Left hindlimb (tissue), 1 donor: ENCODE measurements around the gene C6orf62.
"Not testable (repeated sequence)": the region's sequence is repeated elsewhere in the genome, so short reads cannot be mapped to it uniquely, and the experiment has no call there.

Source experiments
- DNase-seq: peaks from one replicate; pipeline ENCODE4 v3.0.0-alpha.2; 2018

C6orf62 gene

DNA sequence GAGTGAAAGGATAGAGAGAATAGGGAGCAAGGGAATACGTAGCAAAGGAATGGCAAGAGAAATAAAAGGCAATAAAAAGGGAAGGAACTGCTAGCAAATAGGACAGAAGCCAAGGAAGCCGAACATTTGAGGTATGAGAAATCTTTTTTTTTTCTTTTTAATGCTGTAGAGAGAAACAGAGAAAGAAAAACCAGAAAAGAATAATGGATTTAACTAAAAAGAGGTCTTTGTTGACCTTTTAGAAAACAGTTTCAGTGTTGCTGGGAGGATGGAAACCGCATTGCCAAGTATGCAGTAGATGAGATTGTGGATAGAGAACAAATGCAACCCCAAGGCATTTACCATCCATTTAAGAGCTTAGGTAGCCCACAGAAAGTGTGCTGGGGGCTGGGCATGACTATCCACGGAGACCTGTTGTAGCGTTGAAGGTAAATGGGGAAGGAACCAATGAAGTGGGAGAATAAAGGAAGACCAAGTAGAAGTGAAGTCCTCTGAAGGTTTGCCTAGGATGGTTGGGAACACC lies 23.3 kb upstream of the C6orf62 start:
- DNase-seq: no peak

DNA sequence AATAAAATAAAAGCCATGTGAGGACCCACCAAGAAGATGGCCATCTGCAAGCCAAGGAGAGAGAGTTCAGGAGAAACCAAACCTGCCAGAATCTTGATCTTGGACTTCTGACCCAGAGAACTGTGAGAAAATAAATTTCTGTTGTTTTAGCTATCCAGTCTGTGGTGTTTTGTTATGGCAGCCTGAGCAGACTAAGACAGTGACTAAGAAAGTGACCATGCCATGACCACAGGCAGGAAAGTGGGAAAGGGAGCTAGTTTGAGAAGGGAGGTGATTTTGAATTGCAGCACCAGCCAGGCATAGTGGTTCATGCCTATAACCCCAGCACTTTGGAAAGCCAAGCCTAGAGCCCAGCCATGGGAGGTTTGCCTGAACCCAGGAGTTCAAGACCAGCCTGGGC lies 21.9 kb upstream of the C6orf62 start:
- no peak for DNase-seq

DNA sequence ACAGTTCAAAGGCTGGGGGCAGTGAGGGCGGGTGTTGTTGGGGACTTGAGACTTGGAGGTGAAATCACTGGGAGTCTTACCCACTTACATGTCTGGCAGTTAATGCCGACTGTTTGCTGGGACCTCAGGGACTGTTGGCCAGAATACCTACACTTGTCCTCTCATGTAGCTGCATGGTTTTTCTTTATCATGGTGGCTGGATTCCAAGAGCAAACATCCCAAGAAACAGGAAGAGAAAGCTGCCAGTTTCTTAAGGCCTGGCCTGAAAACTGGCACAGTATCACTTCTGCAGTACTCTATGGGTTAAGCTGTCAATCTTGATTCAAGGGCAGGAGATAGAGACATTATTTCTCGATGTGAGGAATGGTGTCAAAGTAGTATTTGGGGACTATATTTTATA lies 19.8 kb upstream of the C6orf62 start:
- DNase-seq: no peak

DNA sequence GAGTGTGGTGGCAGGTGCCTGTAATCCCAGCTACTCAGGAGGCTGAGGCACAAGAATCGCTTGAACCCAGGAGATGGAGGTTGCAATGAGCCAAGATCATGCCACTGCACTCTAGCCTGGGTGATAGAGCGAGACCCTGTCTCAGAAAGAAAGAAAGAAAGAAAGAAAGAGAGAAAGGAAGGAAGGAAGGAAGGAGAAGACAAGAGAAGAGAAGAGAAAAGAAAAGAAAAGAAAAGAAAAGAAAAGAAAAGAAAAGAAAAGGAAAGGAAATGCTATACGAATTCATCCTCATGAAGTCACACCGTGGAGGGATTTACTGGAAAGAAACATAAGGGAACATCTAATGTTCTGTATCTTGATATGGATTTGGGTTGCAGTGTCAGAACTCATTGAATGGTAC lies 15.8 kb upstream of the C6orf62 start:
- not testable (repeated sequence) for DNase-seq

DNA sequence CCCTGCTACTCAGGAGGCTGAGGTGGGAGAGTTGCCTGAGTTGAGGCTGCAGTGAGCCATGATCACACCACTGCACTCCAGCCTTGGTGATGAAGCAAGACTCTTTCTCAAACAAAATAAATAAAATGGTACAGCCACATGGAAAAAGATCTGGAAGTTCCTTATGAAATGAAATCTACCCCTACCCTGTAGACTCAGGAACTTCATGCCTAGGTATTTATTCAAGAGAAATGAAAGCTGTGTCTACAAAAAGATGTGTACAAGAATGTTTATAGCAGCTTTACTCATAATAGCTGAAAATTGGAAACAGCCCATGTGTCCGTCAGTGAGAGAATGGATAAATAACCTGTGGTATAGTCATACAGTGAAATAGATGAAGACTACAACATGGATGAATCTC lies 15.2 kb upstream of the C6orf62 start:
- DNase-seq: no peak

DNA sequence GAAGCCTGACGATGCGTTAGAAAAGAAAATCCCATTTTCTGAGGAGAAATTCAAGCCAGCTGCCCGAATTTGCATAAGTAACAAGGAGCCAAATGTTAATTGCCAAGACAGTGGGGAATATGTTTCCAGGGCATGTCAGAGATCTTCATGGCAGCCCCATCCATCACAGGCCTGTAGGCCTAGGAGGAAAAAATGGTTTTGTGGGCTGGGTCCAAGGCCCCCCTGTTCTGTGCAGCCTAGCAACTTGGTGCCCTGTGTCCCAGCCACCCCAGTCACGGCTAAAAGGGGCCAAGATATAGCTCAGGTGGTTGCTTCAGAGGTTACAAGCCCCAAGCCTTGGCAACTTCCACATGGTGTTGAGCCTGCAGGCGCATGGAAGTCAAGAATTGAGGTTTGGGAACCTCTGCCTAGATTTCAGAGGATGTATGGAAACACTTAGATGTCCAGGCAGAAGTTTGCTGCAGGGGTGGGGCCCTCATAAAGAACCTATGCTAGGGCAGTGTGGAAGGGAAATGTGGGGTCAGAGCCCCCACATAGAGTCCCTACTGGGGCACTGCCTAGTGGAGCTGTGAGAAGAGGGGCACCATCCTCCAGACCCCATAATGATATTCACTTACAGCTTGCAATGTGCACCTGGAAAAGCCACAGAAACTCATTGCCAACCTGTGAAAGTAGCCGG lies 12.6 kb upstream of the C6orf62 start:
- not testable (repeated sequence) for DNase-seq

DNA sequence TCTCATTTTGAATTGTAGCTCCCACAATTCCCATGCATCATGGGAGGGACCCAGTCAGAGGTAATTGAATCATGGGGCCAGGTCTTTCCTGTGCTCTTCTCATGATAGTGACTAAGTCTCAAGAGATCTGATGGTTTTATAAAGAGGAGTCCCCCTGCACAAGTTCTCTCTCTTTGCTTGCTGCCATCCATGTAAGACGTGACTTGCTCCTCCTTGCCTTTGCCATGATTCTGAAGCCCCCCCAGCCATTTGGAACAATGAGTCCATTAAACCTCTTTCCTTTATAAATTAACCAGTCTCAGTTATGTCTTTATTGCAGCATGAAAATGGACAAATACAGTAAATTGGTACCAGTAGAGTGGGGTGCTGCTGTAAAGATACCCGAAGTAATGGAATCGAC lies 11.7 kb upstream of the C6orf62 start:
- DNase-seq: not testable (repeated sequence)

DNA sequence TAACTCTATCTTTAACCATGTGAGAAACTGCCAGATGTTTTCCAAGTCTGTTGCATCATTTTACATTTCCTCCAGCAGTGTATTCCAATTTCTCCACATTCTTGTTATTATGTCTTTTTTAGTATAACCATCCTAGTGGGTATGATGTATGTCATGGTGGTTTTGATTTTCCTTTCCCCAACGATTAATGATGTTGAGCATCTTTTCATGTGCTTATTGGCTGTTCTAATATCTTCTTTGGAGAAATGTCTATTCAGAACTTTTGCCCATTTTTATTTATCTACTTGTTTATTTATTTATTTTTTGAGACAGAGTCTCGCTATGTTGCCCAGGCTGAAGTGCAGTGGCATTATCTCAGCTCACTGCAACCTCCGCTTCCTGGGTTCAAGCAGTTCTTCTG lies 4.3 kb upstream of the C6orf62 start:
- DNase-seq: no peak

DNA sequence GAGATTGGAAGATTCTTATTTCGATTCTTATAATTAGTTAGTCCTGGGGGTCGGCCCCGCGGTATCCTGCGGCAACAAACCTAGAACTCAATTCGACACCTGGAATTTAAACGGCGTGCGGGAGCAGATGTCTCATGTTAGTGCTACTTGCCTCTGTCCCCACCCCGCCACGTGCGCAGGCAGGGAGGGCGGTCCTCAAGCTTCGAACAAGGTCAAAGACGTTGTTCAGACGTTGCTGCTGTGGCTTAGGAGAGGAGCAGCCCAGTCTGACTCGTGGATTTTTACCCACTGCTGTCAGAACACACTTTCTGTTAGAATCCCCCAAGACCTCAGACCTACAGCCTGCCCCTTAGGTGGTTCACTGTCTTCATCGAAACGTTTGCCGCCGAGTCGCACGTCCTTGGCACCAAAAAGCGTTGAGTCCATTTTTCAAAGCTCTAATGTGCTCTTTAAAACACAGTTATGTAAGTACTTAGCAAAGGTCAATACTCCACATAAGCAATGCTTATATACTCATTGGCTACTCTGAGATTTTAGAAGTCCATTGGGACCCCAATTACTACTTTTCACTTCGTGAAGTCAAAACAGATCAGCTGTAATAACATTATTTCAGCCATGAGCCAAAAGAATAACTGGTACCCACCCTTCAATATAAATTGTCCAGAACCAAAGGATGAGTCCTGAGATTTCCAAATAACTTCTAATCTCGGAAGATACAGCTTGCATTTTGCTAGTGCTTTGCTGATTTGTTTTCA lies 2.7 kb upstream of the C6orf62 start:
- no peak for DNase-seq

DNA sequence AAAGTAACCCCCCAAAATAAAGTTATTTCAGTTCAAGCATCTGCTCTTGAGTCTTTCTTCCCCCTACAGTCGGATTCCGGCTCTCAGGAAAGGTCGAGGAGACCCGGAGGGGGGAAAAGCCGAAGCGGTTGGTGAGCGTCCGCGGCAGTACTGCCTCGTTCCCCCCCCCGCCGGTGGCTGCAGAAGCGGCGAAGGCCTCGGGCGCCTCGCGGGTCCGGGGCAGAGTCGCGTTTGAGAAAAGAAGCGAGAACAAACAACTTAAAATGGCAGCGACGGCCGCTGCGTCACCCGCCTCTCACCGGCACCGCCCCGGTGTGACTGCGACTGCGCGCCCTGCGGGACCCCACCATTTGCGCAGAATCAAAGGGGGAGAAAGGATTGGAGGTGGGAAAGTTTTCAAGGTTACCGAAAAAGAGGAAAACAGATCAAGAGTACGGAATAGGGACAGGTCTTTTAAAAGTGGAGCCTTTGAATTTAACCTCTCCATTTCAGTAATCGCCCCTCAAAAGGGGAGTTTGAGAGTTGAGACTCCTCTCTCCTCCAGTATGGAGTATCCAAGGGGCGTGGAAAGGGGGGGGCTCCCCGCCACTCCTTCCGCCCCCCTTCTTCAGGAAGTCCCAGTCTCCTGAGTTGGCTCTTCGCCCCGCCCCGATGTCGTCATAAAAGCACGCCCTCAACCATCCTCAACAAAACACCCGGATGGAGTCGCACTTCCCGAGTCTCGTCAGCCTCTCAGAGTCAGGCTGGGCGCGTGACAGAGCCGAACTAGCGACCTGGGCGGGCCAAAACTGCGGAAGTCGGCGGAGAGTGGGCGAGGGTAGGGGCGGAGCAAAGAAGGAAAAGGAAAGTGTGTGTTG lies 1.9 kb upstream of the C6orf62 start:
- peak; percentile 100 for DNase-seq

DNA sequence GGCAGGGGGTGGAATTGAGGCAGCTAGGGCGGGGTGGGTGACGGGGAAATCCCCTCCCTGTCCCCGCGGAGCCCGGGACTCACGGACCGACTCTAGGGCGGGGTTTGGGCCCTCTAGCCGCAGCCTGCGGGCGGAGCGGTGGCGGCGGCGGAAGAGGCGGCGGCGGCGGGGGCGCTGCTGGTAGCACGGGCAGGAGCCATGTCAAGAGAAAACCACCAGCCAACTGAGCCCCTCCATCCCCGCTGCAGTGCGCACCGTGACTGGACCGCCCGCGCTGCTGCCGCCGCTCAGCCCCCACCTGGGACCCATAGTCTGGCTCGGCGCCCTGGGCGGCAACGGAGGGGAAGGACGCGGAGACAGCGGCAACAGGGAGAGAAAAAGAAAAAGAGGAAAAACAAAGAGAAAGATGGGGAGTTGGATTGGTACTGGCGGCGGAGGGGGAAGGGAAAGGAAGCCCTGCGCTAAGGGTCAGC lies 1.2 kb upstream of the C6orf62 start:
- DNase-seq: peak; percentile 77

DNA sequence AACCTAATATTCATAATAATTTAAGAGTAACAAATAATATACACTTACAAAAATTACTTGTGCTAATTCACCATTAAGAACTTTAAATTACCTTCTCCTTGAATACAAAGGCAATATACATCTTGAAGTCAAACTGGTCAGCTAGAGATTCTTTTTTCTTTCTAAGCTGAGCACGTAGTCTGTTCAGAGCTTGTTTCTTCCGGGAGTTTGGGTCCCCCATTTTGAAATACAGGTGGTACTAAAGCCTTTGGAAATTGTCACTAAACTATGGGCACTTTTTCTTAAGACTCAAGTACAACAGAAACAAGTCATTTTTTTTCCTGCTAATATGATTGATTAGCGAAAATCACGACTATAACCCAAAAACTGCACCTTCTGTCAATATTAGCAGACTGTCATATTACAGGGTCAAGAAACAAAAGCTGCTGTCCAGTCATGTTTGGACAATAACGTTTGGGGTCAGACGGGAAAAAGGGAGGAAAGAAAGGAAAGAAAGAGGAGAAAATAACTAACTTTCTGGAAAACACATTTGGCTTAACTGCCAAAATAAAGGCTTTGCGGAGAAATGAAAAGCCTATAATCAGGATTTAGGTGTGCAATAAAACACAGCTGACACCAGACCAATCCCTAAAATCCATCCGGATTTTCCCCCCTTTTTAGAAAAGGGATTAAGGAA lies 367 bp downstream of the C6orf62 start:
- DNase-seq: no peak

DNA sequence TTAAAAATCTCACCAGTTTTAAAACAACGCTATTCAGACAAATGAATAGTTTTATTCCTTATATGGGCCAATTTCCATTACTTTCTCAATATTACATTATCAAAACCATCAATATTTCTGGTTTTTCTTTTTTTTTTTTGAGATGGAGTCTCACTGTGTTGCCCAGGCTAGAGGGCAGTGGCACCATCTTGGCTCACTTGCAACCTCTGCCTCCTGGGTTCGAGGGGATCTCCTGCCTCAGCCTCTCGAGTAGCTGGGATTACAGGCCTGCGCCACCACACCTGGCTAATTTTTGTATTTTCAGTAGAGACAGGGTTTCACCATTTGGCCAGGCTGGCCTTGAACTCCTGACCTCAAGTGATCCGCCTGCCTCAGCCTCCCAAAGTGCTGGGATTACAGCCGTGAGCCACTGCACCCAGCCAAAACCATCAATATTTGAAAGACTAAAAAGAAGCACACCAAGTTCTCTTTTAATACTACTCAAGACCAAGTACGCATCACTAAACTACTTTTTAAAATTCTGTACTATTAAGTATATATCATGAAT lies 2.3 kb downstream of the C6orf62 start:
- not testable (repeated sequence) for DNase-seq

DNA sequence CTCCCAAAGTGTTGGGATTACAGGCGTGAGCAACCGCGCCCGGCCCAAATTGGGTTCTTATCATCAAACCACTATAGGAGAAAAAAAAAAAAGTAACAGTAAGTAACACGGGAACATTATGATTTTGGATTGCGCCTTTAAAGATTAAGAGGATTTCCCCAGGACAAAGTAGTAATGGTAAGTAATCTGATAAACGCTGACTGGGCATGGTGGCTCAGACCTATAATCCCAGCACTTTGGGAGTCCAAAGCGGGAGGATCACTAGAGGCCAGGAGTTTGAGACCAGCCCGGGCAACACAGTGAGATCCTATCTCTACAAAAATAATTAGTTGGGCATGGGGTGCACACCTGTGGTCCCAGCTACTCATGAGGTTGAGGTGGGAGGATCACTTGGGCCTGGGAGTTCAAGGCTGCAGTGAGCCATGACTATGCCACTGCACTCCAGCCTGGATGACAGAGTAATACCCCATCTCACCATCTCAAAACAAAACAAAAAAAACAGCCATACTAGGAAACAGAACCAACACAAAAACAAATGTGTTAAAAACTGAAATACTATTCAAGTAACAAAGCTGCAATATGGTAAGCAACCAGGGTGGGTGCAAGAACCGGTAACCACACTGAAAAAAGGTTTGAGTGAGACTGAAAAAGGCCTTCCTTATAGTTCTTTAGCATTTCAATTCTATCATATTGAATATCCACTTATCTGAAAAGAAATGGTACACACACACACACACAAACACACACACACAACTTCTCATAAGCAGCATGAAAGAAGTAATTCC lies 8.2 kb downstream of the C6orf62 start:
- no peak for DNase-seq

DNA sequence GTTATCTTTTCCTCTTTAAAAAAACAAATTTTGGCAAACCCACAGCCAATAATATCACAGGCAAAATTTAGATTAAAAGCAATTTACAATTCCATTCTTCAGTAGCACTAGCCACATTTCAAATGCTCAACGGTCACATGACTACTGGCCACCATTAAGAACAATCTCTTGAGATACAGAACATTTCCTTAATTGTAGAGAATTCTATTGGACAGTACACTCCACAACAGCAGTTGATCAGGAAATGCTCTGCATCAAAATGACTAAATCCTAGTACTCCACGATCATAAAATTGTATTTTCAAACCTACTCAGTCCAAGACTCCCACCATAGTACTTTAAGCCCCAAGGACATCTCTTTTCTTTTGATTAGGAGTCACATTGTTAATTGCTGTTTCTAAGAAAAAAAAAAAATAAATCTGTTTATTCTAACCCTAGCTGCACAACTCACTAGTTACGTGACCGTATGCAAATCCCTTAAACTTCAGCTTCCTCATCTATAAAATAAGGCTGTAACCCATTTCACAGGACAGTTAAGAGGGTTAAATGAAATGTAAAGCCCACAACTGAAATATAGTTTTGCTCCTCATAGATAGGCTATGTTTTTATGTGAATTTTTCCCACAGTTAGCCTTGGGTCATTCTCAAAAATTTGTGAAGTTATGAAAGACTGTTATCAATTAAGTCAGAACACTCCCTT lies 9.8 kb downstream of the C6orf62 start:
- no peak for DNase-seq

DNA sequence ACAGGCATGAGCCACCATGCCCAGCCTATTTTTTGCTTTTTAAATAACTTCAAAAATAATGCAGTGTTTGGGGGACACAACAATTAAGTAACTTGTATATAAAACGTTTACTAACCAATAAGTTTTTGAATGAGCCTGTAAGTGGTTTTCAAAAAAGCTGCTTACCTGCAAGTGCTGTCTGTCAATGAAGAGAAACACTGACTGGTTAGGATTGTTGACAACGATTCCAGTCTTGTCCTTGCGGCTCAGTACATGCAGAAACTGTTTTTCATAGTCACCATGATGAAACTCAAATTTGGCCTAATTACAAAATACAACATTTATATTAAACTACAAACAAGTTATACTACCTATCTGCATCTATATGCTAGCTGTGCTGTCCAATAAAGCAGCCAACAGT lies 10.3 kb downstream of the C6orf62 start:
- no peak for DNase-seq

DNA sequence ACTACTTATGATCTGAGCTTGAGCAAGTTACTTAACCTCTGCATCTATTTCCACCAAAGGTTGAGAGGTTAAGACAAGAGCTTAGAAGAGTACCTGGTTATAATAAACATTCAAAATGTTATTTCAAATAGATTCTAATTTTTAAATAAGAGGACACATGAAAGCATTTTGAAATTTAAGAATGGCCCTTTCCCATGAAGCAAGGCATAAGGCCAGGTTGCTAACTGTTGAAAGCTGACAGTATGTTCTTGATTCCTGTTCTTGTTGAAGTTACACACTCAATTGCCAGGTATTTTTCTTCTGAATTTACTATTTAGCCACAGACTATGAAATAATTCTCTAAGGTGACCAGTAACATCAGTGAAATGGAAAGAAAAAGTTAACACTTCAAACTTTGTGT lies 14.5 kb downstream of the C6orf62 start:
- no peak for DNase-seq

DNA sequence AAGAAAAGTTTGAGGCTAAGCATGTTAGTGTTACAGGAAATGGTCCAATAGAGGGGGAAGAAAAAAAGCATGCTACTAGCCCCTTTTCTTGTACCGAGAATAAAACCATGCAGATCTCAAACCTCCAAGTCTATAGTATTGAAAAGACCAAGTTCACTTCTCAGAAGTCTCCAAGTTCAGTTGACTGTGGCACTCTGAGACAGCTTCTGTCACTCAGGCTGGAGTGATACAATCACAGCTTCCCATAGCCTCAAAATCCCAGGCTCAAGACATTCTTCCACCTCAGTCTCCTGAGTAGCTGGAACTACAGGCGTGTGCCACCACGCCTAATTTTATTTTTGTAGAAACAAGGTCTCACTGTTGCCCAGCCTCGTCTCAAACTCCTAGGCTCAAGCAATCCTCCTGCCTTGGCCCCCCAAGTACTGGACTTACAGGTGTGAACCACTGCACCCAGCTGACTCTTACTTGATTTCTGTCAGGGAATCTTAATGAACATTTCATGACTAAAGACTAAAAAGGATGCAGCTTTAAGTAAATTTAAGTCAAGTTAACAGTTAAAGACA lies 16.2 kb downstream of the C6orf62 start:
- no peak for DNase-seq

DNA sequence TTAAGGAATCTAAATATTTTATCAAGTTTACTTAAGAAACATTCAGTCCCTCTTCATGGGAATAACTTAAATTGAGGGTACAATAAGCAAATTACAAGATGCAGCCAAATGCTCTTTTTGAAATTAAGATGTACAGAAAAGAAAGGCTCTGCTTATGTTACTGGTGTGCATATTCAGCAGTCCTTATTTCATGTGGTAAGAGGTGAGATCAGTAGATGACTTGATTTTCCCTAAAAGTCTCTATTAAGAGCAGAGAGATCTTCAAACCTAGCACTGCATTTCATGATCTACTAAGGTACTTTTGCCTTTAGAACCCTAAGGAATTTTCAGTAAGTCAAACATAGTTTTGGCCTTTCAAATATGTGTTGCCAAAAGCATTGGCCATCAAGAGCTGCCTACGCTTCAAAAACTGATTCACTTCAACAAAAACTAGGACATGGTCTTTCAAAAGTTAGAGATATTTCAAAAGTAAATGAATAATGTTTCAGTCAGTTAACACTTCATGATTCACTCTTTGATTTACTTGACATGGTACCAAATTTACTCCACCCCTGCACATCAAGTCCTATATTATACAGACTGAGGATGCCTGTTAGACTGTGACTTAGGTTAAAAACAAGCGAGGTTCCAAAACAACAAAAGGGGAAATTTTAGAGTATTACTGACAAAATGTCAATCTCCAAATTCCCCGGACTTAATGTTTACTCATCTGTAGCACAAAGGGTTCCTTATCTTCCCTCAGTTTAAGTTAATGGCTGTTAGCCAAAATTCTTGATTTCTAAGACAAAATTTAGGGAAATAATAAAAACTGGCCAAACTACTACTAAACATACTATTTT lies 19.2 kb downstream of the C6orf62 start:
- DNase-seq: no peak

DNA sequence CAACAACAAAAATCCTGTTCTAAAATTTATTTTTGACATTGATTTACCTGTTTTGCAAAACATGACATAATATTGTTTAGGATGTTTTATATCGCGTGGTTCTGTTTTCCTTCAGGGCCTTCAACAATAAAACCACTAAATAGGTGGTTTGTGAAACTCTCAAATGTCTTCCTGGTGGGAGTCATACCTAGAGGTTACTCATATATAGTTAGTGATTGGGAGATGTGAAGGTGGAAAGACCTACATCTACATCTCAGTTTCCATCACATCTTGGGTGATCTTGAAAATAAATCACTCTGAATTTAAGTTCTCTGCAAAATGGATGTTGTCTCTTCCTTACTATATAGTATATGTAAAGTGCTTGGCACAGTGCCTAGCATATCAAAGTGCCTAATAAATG lies 22.9 kb downstream of the C6orf62 start:
- no peak for DNase-seq
